Measurements from ENCODE around the gene C4orf33.
A peak's percentile ranks its signal among the peaks of the same experiment; 100 is the strongest.
"Not testable (repeated sequence)": the region's sequence is repeated elsewhere in the genome, so short reads cannot be mapped to it uniquely, and the experiment has no call there.

The C4orf33 gene, protein sequence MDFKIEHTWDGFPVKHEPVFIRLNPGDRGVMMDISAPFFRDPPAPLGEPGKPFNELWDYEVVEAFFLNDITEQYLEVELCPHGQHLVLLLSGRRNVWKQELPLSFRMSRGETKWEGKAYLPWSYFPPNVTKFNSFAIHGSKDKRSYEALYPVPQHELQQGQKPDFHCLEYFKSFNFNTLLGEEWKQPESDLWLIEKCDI

DNA sequence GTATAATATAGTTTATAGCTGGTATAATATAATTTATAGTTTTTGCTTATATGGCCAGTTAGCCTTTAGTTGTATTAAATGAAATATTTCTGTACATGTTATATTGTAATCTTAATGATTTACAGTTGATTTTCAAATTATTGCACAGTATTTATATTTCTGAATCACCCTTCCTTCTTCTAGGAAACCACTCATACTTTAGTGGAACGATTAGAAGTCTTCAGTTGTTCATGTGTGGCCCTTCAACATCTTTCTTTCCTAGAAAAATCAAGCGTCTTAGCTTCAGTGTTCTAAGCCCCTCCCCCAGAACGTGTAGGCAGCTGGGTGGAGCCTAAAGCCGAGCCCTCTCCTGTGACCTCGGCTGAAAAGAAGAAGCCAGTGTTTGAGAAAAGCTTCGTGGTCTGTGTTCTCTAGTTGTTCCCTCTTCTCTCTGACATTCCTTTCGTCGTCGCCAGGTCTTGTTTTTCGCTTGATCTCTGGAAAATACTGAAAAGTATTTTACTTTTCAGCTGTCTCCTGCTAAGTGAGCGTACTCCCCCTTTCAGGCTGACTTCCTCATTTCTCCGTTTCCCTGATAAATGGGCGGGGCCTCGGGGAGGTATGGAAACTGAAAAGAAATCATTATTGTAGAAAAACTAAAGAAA lies at the start of gene C4orf33:
C4orf33 (plus strand) TSS at position 342 of the 644 bp plus-strand sequence. CDS start 6,459 bp downstream, outside the sequence.
- DNase-seq, result no peak

DNA sequence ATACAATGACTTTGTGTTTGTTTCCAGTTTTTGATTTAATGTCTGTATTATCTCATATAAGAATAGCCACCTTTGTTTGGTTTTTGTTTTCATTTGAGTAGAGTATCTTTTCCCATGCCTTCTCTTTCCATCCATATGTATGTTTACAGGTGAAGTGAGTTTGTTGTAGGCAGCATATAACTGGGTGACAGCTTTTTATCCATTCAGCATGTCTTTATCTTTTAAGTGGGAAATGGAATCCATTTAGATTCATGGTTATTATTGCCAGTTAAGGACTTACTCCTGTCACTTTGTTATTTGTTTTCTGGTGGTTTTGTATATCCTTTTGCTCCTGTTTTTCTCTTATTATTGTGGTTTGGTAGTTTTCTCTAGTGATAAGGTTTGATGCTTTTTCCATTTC lies 36.9 kb upstream of the C4orf33 start:
- no peak for DNase-seq

DNA sequence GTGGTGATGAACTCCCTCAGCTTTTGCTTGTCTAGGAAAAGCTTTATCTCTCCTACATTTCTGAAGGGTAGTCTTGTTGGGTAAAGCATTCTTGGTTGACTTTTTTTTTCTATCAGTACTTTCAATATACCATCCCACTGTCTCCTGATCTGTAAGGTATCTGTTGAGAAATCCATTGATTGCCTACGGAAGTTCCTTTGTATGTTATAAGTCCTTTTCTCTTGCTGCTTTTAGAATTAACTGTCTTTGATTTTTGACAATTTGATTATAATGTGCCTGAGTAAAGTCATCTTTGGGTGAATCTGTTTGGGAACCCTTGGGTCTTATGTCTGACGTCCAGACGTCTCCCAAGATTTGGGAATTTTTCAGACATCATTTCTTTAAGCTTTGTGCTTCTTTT lies 33.4 kb upstream of the C4orf33 start:
- no peak for DNase-seq

DNA sequence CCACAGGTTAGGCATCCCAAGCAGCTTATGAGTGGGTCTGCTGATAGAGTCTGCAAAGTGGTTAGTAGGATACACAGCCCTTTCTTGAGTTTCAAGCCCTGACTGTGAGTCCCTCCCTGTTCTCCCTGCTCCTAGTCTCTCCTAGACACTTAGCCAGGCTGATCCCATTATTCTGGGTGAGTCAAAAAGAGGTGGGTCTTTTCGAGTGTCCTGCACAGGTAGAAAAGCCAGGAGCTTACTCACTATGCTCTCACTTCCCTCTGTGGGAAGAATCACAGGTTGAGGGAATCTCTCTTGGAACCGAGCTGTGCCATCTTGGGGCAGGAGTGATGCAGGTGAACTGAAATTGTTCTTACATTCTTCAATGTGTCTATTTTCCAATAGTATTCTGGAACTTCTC lies 32.3 kb upstream of the C4orf33 start:
- DNase-seq, result no peak

DNA sequence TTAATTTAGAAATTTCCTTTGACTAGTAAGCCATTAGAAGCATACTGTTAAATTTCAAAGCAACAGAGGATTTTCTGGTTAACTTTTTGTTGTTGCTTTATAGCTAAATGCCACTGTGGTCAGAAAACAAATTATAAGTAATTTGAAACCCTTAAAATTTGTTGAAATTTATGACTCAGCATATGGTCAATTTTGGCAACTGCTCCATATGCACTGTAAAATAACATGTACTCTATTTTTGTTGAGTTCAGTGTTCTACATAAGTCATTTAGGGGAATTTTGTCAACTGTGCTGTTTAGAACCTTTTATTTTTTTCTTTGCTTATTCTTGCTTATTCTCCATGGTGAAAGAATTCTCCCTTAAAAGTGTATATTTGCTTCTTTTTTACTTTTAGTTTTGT lies 31.2 kb upstream of the C4orf33 start:
- no peak for DNase-seq

DNA sequence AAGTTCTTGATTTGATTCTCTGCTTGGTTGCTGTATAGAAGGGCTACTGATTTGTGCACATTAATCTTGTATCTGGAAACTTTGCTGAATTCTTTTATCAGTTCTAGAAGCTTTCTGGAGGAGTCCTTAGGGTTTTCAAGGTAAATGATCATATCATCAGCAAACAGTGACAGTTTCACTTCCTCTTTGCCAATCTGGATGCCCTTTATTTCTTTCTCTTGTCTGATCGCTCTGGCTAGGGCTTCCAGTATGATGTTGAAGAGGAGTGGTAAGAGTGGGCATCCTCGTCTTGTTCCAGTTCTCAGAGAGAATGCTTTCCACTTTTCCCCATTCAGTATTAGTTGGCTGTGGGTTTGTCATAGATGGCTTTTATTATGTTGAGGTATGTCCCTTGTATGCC lies 26.4 kb upstream of the C4orf33 start:
- not testable (repeated sequence) for DNase-seq

DNA sequence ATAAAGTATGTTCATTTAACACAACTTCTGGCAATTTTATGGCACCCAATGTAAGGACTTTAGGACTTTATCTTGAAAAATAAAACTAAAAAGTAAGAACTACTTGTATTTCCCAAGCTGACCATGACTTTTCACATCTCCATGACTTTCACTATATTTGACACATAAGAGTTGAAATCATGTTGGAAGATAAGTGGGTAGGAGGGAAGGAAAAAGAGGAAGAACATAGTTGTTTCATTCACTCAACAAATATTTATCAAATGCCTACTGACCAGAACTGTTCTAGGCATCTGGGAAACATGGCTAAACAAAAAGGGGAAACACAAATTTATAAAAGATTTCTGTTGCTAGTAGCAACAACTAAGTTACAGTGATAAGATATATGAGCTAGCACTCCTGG lies 18.6 kb upstream of the C4orf33 start:
- DNase-seq, result no peak

DNA sequence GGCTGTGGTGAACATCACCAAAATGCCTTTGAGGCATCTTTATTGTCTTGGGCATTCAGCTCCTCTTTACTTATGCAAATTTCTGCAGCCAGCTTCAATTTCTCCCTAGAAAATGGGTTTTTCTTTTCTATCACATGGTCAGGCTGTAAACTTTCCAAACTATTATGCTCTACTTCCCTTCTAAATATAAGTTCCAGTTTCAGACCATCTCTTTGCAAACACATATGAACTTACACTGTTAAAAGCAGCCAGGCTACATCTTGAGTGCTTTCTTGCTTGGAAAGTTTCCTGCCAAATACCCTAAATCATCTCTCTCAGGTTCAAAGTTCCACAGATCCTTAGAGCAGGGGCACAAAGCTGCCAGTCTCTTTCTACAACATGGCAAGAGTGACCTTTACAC lies 15.8 kb upstream of the C4orf33 start:
- DNase-seq, result no peak

DNA sequence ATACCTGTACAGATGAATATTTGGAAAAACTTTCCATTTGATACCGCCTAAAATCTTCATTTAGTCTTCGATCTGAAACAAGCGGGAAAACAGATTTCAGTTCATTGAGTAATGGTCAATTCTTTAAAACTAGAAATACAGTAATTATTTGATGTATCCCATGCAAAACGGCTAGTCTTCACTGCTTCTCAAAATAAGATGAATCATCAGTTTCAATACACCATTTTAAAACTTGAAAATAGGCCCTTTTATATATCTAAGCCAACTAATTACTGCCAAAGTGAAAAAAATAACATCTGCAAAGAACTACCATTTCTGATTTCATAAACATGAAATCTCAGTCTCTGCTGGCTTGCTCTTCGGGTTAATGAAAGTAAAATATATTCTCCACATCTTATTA lies 13.7 kb upstream of the C4orf33 start:
- DNase-seq, result no peak

DNA sequence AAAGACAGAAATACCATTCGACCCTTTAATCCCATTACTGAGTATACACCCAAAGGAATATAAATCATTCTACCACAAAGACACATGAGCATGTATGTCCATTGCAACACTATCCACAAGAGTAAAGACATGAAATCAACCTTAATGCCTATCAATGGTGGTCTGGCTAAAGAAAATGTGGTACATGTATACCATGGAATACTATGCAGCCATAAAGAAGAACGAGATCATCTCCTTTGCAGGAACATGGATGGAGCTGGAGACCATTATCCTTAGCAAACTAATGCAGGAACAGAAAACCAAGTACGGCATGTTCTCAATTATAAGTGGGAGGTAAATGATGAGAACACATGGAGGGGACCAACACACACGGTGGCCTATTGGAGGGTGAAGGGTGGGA lies 10.5 kb upstream of the C4orf33 start:
- no peak for DNase-seq

DNA sequence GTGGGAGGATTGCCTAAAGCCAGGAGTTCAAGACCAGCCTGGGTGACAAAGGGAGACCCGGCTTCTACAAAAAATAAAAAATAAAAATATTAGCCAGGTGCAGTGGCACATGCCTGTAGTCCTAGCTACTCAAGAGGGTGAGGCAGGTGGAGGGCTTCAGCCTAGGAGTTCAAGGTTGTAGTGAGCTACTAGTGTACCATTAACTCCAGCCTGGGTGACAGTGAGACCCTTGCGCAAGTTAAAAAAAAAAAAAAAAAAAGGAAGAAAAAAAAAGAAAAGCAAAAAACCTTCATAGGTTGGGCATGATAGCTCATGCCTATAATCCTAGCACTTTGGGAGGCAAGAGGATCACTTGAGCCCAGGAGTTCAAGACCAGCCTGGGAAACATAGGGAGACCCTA lies 8.4 kb upstream of the C4orf33 start:
- no peak for DNase-seq

DNA sequence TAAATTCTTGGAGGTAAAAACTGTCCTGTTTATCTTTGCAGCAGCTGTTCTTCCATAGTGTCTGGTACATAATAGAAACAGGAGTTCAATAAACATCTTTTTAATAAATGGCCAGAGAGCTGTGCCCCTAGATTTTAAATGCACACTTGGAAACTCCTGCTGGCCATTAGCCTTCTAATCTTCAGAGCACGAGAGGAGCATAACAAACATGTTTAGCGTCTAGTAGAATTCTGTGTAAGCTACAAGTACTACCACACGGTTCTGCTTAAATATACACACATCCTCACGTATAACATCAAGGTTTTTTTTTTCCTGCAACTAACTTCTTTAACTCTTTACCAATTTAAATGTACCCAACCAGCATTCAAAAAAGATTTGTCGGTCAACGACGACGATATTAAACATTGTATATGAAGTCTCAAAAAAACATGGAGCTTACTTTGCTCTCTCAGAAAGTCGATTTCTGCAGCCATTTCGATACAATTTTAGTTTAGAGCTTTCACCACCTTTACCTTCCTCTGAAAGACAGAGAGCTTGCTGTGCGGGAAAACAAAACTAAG lies 3.2 kb upstream of the C4orf33 start:
- DNase-seq, result no peak

DNA sequence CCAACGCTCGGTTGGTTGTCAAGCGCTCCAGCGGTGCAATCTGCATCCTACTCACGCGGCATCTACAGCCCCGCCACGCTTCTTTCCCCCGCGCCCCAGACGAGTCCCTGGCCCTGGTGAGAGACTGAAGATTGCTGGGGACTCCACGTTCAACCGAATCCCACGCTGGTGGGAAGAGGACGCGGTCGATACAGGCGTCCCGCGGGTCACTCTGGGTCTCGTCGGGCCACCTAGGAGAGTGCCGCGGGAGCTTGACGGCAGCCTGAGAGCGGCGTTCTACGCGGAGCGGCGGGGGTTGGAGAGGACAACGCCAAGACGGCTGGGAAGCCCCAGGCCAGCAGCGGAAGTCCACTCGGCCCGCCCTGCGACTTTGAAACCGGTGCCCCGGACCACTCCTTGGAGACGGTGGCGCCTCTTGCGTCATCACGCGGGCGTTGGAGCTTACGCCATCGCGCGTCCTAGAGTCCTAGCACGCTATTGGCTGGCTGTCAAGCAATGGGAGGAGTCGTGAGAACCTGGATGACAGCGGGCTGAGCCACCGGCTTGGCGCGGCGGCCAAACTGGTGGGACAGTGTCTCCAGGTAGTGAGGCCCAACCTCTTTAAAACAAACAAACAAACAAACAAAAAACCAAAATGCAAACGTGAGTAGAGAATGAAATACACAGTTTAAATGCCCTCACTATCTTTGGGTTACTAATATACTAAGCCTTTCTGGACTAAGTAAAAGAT lies 2.6 kb upstream of the C4orf33 start, which contains the start of gene SCLT1:
SCLT1 (minus strand) TSS at position 349 of the 730 bp plus-strand sequence. CDS start 436 bp downstream, outside the sequence.
- DNase-seq, result peak; percentile 80

DNA sequence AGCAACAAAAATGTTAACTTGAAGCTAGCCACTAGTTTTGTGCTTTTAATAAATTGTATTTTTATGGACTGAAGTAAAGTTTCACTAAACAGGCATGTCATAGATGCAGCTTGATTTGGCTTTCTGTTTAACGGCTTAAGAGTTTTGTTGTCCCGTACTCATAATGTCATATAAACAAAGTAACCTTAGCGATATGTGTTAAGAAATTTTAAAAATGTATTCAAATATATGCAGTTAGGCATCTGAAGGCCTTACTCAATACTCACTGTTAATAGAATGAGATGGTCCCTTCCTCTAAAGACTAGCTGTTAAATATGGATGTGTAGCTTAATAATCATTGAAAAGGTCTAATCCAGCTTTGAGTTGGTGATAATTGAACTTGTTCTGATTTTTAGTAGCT lies 1.6 kb upstream of the C4orf33 start:
- no peak for DNase-seq

DNA sequence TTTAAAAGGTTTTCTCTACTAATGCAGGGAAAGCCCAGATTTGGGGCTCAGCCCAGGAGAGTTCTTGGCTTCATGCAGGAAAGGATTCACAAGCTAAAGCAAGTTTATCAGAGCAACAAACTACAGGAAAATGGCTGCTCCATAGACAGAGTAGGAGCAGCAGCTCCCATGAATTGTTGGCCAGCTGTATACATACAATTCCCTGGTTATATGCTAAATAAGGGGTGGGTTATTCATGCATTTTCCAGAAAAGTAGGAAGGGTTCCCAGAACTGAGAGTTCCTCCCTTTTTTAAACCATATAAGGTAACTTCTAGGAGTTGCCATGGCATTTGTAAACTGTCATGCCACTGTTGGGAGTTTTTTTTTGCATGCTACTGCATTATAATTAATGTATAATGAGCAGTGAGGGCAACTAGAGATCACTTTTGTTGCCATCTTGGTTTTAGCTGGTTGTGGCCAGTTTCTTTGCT lies 2.6 kb downstream of the C4orf33 start:
- DNase-seq, result no peak

DNA sequence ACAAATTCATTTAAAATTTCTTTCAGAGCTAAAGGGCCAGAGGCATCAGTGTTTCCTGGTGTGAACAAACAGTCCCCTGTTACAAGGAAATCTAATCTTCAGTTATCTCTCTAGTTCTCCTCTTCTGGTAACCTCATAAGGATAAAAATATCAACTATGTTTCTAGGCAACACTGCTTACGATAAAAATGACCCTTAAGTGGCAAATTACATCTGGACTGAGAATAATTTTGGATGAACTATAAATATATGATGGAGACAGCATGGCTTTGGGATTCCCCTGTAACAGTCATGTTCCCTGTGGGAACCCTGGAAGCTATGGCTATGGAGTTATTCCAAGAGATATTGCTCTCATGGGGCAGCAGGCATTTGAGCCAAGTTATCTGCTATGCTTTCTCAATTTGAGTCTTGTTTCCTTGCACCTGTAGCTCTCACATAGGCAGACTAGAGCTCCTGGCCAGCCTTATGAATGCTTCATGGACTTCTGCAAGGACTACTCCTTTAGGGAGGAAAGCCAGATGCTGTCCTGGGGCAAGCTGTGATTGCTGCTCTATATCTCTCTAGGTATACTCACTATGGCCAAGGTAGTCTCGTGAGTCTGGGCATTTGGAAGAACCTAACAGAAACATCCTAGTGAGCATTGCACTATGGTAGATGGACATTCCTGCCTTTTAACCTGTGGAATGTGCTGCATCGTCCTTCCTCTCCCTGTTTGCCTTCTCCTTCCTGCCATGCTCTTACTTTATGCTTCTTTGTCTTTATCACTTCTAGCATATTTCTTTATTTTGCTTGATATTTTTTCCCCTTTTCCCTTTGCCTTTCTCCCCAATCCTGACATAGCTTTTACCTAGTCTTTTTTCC lies 14.2 kb downstream of the C4orf33 start:
- DNase-seq, result no peak

DNA sequence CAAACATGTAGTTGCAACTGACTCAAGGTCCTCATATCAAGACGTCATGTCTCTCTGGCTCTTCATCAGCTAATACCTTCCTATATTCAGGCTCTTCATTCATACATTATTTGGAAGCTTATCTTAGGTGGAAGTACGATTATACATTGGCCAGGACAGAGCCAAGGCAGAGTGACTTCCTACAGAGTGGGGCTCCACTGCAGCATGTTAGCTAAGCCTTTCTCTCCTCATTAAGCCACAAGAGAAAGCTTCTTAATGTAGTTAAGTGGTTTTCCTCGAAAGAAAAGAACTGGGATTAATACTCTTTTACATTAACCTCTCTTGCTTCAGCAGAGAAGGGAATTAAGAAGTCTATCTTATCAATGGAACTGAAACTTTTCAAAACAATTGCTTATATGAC lies 15.0 kb downstream of the C4orf33 start:
- no peak for DNase-seq

DNA sequence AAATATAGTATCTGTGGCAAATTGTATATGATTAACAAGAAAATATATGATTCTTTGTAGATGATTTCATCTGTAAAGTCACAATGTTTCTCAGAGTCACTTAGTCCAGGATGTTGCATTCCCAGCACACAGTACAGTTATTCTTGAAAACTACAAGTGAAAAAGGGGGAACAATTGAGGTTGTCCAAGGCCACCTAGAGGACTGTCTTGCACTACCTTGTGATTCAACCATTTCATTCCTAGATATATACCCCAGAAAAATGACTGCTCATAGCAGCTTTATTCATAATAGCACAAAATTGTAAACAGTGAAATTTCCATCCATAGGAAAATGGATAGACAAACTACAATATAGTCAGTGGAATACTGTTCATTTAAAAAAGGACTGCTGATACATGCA lies 16.0 kb downstream of the C4orf33 start:
- DNase-seq, result no peak

DNA sequence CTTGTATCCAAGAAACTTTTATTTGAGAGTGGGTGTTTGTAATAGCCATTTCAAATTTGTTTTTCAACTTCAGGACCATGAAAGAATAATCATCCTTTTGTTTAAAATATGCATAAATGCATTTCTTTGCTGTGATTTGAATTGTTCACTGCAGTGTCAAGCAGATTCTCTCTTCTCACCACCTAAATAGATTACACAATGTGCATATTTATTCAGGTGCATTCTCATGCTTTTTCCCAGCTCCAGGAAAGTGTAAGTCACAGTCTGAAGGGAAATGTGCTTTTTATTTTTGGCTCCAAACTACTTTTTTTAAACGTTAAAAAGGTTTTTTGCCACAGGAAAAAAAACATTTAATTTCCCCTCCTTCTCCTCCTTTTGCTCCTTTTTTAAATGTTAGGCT lies 17.5 kb downstream of the C4orf33 start:
- no peak for DNase-seq

DNA sequence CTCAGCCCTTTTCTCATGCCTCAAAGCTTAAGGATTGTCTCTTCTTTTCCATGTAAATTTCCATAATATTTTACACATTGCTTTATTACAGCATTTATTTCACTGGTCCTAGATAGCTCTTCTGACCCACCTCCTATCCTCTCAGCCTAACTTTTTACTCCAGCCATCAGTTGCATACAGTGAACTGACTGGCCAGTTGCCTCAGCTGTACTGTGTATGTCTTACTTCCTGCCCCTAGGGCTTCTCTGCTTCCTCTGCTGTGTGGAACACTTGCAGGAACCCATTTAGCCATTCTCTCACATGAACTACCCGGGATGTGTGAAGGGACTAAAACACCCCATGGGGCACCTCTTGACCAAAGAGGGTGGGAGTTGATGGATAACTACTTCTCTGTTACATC lies 18.0 kb downstream of the C4orf33 start:
- no peak for DNase-seq

DNA sequence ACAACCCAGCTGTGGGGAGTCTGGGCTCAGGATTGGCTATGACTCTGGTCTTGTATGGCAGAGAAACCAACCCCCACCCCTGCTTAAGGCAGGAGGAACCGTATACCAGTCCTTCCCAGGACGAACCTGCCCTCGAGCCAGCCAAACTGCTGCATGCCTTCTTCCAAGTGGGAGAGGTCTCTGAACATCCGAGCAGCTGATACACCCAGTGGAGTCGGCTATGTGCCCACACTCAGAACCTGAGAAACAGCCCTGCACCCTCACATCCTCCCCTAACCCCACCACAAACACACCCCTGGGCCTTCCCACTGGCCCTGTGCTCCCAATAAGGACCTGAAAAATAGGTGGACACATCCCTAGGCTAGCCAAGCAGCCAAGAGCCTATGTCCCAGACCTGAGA lies 21.8 kb downstream of the C4orf33 start:
- DNase-seq, result no peak

DNA sequence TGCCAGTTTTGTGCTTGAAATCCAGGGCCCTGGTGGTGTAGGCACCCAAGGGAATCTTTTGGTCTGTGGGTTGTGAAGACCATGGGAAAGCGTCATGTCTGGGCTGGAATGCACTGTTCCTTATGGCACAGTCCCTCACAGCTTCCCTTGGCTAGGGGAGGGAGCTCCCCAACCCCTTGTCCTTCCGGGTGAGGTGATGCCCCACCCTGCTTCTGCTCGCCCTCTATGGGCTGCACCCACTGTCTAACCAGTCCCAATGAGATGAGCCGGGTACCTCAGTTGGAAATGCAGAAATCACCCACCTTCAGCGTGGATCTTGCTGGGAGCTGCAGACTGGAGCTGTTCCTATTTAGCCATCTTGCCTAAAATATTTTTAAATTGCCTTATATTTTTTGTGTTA lies 30.7 kb downstream of the C4orf33 start:
- DNase-seq, result not testable (repeated sequence)

DNA sequence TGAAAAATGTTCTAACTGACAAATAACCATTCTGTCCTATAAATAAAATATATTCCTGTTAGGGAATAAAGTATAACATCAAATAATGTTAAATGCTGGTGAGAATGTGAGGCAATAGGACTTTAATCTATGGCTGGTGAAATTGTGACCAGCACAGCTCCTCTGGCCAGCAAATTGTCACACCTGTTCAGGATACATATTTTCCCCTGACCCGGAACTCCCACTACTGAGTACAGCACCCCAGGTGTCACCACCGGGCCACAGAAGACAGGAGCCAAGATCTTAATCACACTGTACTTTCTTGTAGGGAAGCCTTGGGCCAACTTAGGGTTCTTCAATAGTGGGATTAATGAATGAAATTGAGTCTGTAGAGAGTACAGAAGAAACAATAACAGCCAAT lies 33.2 kb downstream of the C4orf33 start:
- DNase-seq, result no peak

All from cortex of kidney (tissue), 1 donor.